ENCODE data around the gene SPIRE1. TPM values are rescaled to one million over a fixed set of nuclear protein-coding genes. Genes with fewer than 3 reads are reported as not detected.
A peak's percentile ranks its signal among the peaks of the same experiment; 100 is the strongest.
"Not testable (repeated sequence)": the region's sequence is repeated elsewhere in the genome, so short reads cannot be mapped to it uniquely, and the experiment has no call there.

The SPIRE1 gene
- polyA plus RNA-seq, 4 donors, result 19.7 to 40.4 (median 33.1) TPM

- no peak for DNase-seq (ENCODE audit: low read depth in 4 of 4, low spot score in 3 of 4)
Measured at GRCh38 chr18:12559319-12559718, 98.6 kb downstream of the SPIRE1 start.

GRCh38 chr18:12556946-12557806 lies 100.7 kb downstream of the SPIRE1 start:
- DNase-seq (ENCODE audit: low read depth in 4 of 4, low spot score in 3 of 4), result no peak

- no peak for DNase-seq (ENCODE audit: low read depth in 4 of 4, low spot score in 3 of 4)
Measured at GRCh38 chr18:12554796-12555388, 103.0 kb downstream of the SPIRE1 start.

GRCh38 chr18:12552879-12553242 lies 105.0 kb downstream of the SPIRE1 start:
- DNase-seq (ENCODE audit: low read depth in 4 of 4, low spot score in 3 of 4), result no peak

- DNase-seq (ENCODE audit: low read depth in 4 of 4, low spot score in 3 of 4), result not testable (repeated sequence)
Measured at GRCh38 chr18:12551943-12552878, 105.7 kb downstream of the SPIRE1 start.

GRCh38 chr18:12551466-12551865 lies 106.4 kb downstream of the SPIRE1 start:
- not testable (repeated sequence) for DNase-seq (ENCODE audit: low read depth in 4 of 4, low spot score in 3 of 4)

GRCh38 chr18:12543697-12544096 lies 114.2 kb downstream of the SPIRE1 start:
- no peak for DNase-seq (ENCODE audit: low read depth in 4 of 4, low spot score in 3 of 4)

- DNase-seq (ENCODE audit: low read depth in 4 of 4, low spot score in 3 of 4), result no peak
Measured at GRCh38 chr18:12540751-12541150, 117.2 kb downstream of the SPIRE1 start.

- not testable (repeated sequence) for DNase-seq (ENCODE audit: low read depth in 4 of 4, low spot score in 3 of 4)
Measured at GRCh38 chr18:12539158-12539557, 118.7 kb downstream of the SPIRE1 start.

GRCh38 chr18:12534820-12535219 lies 123.1 kb downstream of the SPIRE1 start:
- no peak for DNase-seq (ENCODE audit: low read depth in 4 of 4, low spot score in 3 of 4)

- no peak for DNase-seq (ENCODE audit: low read depth in 4 of 4, low spot score in 3 of 4)
Measured at GRCh38 chr18:12532661-12533060, 125.2 kb downstream of the SPIRE1 start.

GRCh38 chr18:12531749-12532148 lies 126.2 kb downstream of the SPIRE1 start:
- DNase-seq (ENCODE audit: low read depth in 4 of 4, low spot score in 3 of 4), result no peak

GRCh38 chr18:12520442-12520992 lies 137.4 kb downstream of the SPIRE1 start:
- peak in 1 of 4 donors; percentile 8 for DNase-seq (ENCODE audit: low read depth in 4 of 4, low spot score in 3 of 4)

GRCh38 chr18:12518832-12519531 lies 138.9 kb downstream of the SPIRE1 start:
- no peak for DNase-seq (ENCODE audit: low read depth in 4 of 4, low spot score in 3 of 4)

GRCh38 chr18:12518326-12518725 lies 139.6 kb downstream of the SPIRE1 start:
- no peak for DNase-seq (ENCODE audit: low read depth in 4 of 4, low spot score in 3 of 4)

GRCh38 chr18:12517142-12517825 lies 140.6 kb downstream of the SPIRE1 start:
- DNase-seq (ENCODE audit: low read depth in 4 of 4, low spot score in 3 of 4), result no peak

GRCh38 chr18:12516049-12516630 lies 141.8 kb downstream of the SPIRE1 start:
- DNase-seq (ENCODE audit: low read depth in 4 of 4, low spot score in 3 of 4), result no peak

GRCh38 chr18:12515550-12515949 lies 142.4 kb downstream of the SPIRE1 start:
- no peak for DNase-seq (ENCODE audit: low read depth in 4 of 4, low spot score in 3 of 4)

GRCh38 chr18:12507007-12507406 lies 150.9 kb downstream of the SPIRE1 start:
- DNase-seq (ENCODE audit: low read depth in 4 of 4, low spot score in 3 of 4), result no peak

Data from left renal pelvis (tissue), 4 donors.